Activated effector memory CD4-positive, alpha-beta T cell treated with anti-CD3 and anti-CD28 coated beads, Interleukin-2, amount 50 U/mL, for 16 hours (primary cell): ENCODE data around the gene THOC5.
A peak's percentile ranks its signal among the peaks of the same experiment; 100 is the strongest.
"Not testable (repeated sequence)": the region's sequence is repeated elsewhere in the genome, so short reads cannot be mapped to it uniquely, and the experiment has no call there.

Experiments
- DNase-seq: peaks from one replicate; pipeline ENCODE4 v3.0.0-alpha.2; 2020

Gene THOC5

GRCh38 chr22:29503811-29504372 is 49.7 kb downstream of the THOC5 start:
- DNase-seq: no peak

GRCh38 chr22:29499852-29500251 is 53.7 kb downstream of the THOC5 start:
- DNase-seq: no peak

GRCh38 chr22:29493636-29494035 is 59.9 kb downstream of the THOC5 start:
- no peak for DNase-seq

GRCh38 chr22:29491012-29491411 is 62.5 kb downstream of the THOC5 start:
- DNase-seq: no peak

DNA sequence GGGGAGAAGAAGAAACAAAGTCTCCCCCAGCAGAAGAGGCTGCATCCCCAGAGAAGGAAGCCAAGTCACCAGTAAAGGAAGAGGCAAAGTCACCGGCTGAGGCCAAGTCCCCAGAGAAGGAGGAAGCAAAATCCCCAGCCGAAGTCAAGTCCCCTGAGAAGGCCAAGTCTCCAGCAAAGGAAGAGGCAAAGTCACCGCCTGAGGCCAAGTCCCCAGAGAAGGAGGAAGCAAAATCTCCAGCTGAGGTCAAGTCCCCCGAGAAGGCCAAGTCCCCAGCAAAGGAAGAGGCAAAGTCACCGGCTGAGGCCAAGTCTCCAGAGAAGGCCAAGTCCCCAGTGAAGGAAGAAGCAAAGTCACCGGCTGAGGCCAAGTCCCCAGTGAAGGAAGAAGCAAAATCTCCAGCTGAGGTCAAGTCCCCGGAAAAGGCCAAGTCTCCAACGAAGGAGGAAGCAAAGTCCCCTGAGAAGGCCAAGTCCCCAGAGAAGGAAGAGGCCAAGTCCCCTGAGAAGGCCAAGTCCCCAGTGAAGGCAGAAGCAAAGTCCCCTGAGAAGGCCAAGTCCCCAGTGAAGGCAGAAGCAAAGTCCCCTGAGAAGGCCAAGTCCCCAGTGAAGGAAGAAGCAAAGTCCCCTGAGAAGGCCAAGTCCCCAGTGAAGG is 64.3 kb downstream of the THOC5 start:
- DNase-seq: not testable (repeated sequence)

DNA sequence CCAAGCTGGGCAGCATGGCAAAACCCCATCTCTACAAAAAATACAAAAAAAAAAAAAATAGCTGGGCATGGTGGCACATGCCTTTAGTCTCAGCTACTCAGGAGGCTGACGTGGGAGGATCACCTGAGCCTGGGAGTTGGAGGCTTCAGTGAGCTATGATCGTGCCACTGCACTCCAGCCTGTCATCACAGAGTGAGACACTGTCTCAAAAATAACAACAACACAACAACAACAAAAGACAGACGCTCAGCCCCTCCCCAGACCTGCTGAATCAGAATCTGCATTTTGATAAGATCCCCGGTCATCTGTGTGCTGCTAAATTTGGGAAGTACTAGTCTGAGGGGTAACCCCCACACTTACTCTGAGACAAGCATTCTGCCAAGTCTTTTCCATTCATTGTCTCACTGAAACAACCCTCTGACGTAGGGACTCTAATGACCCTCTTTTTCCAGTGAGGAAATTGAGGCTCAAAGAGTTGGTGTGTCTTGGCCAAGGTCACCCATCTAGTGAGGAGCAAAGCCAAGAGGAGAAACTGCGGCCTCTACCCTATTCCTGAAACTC is 66.1 kb downstream of the THOC5 start:
- no peak for DNase-seq

- no peak for DNase-seq
Measured at GRCh38 chr22:29485448-29485847, 68.1 kb downstream of the THOC5 start.

- DNase-seq: no peak
Measured at GRCh38 chr22:29484642-29485041, 68.9 kb downstream of the THOC5 start.

DNA sequence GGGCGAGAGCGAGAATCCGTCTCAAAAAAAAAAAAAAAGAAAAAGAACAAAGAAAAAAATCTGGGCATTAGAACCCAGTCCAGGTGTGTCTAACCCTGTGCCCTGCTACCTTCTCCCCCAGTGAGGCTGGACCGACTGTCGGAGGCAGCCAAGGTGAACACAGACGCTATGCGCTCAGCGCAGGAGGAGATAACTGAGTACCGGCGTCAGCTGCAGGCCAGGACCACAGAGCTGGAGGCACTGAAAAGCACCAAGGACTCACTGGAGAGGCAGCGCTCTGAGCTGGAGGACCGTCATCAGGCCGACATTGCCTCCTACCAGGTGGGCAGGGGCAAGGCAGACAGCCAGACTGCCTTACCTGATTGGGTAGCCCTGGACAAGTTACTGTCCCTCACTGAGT is 70.3 kb downstream of the THOC5 start:
- no peak for DNase-seq

- no peak for DNase-seq
Measured at GRCh38 chr22:29482726-29483125, 70.8 kb downstream of the THOC5 start.

DNA sequence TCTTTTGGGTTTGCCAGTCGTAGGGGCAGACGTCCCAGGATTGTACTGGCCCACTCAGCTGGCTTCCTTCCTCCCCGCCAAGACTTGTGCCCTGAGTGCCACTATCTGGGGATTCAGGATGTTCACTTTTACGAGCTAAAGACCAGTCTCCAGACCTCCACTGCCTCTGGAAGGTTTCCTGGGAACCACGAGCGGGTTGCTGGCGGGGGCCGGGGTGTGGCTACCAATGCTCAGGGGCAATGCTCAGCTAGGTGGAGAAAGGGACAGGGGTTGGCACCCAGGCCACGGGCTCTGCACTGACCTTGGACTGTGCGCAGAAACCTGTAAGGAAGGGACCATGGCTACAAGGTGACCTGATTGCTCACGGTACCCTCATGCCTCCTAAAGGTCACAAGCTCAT is 71.3 kb downstream of the THOC5 start:
- DNase-seq: no peak

GRCh38 chr22:29481265-29482000 is 72.1 kb downstream of the THOC5 start:
- DNase-seq: no peak

DNA sequence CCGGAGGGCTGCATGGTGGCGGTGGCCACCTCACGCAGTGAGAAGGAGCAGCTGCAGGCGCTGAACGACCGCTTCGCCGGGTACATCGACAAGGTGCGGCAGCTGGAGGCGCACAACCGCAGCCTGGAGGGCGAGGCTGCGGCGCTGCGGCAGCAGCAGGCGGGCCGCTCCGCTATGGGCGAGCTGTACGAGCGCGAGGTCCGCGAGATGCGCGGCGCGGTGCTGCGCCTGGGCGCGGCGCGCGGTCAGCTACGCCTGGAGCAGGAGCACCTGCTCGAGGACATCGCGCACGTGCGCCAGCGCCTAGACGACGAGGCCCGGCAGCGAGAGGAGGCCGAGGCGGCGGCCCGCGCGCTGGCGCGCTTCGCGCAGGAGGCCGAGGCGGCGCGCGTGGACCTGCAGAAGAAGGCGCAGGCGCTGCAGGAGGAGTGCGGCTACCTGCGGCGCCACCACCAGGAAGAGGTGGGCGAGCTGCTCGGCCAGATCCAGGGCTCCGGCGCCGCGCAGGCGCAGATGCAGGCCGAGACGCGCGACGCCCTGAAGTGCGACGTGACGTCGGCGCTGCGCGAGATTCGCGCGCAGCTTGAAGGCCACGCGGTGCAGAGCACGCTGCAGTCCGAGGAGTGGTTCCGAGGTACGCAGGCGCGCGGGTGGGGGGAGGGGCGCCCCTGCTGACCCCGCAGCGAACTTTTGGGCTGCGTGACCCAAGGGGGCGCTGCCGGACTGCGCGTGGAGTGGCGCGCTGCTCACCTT is 72.9 kb downstream of the THOC5 start:
- DNase-seq: peak; percentile 71

- no peak for DNase-seq
Measured at GRCh38 chr22:29480262-29480511, 73.4 kb downstream of the THOC5 start.

- DNase-seq: no peak
Measured at GRCh38 chr22:29479417-29480261, 73.9 kb downstream of the THOC5 start, which contains the start of gene NEFH. NEFH (plus strand) TSS chr22:29480218; CDS start chr22:29480263, 45 bp downstream.

GRCh38 chr22:29478326-29479276 is 75.0 kb downstream of the THOC5 start:
- DNase-seq: no peak

GRCh38 chr22:29477723-29478318 is 75.7 kb downstream of the THOC5 start:
- no peak for DNase-seq

DNA sequence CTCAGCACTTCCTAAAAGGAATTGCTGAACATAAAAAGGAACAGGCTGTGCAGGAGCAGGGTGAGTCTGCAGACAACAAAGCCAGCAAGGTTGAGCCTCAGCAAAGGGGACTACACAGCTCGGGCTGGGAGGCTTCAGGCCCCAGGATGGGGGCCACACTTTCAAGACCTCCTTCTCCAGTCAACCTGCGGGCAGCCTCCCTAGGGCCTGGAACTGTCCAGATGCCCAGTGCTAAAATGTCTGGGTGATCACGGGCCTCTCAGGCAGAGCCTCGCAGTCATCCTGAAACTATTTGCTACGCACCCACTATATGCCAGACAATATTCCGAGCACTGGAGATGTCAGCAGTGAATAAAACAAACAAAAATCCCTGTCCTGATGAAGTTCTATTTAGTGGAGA is 77.4 kb downstream of the THOC5 start:
- DNase-seq: no peak

GRCh38 chr22:29475550-29475949 is 78.0 kb downstream of the THOC5 start:
- no peak for DNase-seq

DNA sequence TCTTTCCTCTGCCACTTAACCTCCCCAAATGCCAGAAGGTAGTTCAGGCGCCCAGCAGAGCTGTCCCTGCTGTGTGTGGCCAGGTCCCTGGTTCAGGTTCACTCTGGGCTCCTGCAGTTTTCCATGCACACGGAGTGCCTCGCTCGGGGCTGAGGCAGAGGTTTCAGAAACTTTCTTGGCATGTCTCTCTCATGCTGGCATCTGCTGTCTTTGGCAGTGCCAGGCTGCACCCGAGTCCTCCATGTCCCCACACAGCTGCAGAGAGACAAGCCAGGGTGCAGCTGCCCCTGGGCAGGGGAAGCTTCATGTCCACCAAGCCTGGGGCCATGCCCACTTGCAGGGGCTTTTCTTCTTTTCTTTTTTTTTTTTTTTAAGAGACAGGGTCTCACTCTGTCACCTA is 80.6 kb downstream of the THOC5 start:
- no peak for DNase-seq
